IPS DF 4.7 (cell line): Measurements from ENCODE around the gene KCND1.
"Not testable (repeated sequence)": the region's sequence is repeated elsewhere in the genome, so short reads cannot be mapped to it uniquely, and the experiment has no call there.

Experiments
- DNase-seq: peaks from one replicate; pipeline ENCODE4 v3.0.0-alpha.2; 2013; ENCODE audit warnings: low spot score; ENCODE audit errors: extremely low read depth

KCND1 gene

DNA sequence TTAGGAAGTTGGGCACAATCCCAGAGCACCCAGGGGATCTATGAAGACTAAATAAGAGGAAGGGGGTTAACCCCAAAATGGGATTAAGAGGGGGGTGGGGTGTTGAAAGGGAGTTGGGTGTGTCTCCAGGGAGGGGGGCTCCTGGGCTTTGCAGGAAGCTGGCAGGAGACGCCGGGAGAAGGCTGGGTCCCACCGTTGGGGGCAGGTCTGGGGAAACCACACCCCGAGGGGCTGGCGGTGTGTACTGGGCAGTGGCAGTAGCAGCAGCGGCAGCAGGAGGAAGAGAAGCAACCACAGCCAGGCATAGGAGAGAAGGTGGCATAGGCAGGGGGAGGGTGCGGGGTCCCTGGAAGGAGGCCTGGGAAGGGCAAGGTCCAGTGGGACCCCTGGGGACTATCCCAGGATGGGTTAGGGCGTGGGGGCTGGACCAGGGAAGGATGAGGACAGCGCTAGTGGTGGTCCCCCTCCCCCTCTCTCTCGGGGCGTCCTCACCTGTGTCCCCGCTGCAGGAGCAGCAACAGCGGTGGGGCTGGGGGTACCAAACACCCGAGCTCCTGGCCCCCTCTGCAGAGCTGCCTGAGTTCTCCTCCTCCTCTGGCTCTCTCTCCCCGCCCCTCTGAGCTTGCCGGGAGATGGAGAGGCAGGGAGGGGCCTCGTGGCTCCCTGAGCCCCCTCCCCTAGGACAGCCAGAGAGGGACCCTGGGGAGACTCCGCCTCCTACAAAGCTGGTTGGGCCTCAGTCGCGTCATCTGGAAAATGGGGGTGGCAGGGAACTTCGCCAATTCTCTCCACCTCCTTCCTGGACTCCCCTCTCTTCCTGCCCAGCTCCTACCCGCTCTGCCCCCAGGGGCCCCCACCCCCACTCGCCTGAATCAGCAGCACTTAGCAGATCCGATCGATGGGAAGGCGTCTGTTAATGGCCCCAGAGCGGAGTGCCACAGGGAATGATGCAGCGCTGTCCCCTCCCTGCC is at the start of gene KCND1:
Gene KCND1, minus strand, starts transcription at position 596 of the 971 bp plus-strand sequence. CDS start 1,573 bp downstream, outside the sequence.
- DNase-seq, result no peak

DNA sequence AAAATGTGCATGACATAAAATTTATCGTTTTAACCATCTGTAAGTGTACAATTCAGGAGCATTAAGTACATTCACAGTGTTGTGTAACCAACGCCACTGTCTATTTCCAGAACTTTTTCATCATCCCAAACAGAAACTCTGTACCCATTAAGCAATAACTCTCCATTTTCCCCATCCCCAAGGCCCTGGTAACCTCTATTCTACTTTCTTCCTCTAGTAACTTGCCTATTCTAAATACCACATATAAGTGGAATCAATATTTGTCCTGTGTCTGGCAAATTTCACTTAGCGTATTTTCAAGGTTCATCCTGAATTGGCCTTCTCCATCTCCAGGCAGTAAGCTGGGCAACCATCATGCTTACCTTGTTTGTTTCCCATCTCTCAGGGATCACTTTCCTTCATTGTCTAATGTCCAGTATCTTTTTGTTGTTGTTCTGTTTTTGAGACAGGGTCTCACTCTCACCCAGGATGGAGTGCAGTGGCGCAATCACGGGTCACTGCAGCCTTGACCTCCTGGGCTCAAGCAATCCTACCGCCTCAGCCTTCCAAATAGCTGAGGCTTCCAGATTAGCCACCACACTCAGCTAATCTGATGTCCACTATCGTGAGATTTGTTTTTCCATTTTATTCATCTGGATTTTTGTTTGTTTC is 48.1 kb upstream of the KCND1 start:
- DNase-seq, result no peak

DNA sequence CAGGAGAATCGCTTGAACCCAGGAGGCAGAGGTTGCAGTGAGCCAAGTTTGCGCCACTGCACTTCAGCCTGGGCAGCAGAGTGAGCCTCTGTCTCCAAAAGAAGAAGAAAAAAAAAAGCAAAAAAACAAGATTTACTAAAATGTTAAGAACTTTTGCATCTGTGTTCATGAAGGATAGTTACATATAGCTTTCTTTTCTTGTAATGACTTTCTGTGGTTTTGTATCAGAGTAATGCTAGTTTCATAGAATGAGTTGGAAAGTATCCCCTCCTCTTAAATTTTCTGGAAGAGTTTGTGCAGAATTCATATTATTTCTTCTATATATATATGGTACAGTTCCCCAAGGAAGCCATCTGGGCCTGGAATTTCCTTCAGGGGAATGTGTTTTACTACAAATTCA is 47.4 kb upstream of the KCND1 start:
- DNase-seq, result no peak

DNA sequence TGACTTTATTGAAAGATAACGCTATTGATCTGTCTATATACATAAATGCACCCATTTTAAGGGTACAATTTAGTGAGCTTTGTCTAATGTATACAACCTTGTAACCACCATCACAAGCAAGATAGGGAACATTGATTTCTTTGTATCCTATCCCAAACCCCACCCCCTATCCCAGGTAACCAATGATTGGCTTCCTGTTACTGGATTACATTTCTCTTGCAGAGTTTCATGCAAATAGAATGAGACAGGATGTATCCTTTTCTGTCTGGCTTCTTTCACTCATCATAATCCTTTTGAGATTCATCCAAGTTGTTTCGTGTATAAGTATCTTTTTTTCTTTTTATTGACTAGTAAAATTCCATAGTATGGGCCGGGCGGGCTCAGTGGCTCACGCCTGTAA is 32.1 kb upstream of the KCND1 start:
- no peak for DNase-seq

DNA sequence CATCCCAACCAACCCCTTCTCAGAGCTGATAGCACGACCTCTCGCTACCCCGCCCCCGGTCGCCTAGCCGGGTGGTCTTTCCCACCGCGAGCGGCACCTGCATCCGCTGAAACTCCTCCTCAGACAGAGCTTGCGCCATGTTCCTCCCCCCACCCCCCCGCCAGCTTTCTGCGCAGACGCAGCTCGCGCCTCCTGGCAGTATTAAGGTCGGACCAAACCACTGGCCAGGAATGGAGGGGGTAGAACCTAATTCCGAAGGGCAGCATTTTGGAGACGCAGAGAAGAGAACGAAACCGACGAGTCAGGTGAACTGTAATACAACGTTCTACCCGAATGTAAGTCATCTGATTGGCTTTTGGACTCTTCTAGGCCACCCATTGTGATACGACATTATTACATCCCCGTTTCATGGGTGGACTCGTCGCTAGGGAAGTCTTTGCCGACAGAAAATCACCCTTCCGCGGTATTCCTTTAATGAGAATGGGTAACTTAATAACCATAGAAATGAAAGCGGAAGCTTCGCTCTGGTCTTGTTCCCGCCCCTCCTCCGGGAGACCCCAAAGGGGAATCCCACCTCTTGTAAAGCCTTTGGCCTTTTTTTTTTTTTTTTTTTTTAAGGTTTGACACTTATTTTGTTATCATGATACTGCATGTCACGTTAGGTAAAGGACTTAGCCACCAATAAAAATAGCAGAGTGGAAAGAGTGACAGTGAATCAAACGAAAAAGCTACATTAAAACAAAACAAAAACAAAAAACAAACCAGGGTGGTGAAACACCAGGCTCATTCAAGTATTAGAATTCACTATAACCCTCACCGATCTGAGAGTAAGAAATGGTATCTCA is 30.7 kb upstream of the KCND1 start, which contains the start of gene GRIPAP1:
Gene GRIPAP1, minus strand, starts transcription at position 174 of the 845 bp plus-strand sequence. Its CDS starts 35 bp downstream, at position 139.
- no peak for DNase-seq

DNA sequence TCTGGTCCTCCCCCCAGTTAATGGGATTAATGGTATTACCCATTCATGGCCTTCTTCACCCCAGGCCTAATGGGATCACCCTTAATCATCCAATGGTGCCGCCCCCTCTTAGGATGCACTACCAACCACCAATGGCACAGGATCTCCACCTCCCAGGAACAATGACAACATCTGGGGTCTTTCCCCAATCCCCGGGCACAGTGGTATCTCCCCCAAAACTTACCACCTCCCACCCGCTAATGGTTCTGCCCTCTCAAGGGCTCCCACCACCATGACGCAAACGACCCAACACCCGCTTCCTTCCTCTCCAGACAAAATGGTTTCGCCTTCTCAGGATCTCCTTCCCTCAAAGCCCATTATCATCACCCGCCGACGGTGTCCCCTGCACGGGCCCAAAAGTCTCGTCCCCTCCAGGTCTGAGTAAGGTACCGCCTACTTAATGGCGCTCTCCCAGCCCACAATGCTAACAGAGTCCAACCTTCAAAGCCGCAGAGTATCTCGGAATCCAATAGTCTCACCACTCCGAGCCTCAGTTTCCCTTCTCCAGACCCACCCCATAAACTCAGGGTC is 30.0 kb upstream of the KCND1 start:
- DNase-seq, result no peak

DNA sequence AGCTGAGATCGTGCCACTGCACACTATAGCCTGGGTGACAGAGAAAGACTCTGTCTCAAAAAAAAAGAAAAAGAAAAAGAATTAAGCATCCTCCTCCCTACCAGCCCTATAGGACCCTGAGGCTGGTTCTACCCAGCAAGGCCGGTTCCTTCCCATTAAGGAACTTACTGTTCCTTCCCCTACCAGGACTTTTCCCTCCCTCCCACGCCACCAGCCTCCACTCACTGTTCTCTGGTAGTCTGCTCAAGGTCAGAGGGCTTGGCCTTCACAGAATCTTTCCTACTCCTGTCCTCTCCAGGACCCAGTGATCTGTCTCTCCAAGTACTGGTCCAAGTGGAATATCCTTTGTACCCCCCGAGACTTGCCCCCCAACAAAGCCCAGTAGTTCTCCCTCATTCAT is 29.0 kb upstream of the KCND1 start:
- DNase-seq, result no peak

DNA sequence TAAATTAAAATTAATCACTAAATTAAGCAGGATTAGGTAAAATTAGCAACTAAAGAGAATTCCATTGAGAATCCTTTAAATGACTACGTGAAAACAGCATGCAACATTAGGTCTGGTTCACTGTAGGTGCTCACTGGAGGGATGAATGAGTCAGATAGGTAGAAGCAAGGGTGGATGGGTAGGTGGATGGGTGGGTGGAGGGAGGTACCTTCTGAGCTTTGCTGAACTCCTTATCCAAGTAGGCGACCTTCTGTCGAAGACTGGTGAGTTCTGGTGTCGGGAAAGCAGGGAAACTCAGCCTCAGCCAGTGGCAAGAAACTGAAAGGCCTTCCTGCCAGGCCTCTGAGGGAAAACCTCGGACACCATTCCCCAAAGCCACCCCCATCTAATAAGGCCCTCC is 27.4 kb upstream of the KCND1 start:
- DNase-seq, result no peak

DNA sequence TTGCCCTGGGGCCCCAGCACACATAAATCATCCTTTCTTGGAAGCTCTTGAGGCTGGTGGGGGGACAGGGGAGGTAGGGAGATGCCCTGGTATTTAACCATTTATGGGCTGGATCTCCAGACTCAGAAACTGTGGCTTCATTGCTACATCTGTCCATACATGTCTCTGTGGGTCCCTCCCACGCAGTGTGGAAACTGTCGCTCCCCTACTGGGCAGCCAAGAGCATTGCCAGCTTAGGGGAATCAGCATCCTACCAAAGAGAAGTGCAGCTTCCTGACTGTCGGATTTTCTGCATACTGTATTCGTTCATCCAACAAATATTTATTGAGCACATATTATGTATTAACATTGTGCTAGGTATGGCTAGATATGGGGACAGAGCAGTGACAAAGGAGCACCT is 26.7 kb upstream of the KCND1 start:
- DNase-seq, result no peak

DNA sequence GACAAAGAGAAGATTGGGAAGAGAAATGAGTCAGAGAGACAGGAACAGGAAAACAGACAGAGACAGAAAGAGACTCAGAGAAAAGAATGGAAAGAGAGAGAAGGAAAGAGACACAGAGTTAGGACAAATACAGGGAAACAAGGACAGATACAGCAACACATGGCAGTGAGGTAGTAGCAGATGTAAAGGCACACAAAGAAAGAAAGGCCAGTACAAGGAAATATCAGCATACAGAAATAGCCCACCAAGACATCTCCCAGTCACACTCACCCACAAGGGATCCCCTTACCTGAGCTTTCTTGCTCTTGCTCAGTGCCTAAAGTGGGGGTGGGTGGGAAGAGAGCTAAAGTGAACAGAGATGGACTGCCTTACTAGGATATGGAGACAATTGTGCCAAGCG is 26.2 kb upstream of the KCND1 start:
- no peak for DNase-seq

DNA sequence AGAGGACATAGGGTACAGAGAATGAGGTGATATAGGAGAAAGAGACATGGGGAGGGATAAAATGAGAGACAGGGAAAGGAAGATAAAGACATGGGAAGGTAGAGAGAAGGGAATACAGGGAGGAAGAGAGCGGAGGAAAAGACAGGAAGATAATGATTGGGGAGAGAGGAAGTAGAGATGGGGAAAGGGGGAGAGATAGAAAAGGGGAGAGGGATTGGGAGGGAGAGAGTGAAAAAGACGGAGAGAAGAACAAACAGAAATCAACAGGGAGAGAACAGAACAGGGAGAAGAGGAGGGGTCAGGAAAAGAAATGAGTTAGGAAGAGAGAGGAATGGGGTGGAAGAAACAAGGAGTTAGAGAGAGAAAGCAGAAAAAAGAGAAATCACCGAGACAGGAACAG is 25.8 kb upstream of the KCND1 start:
- no peak for DNase-seq

DNA sequence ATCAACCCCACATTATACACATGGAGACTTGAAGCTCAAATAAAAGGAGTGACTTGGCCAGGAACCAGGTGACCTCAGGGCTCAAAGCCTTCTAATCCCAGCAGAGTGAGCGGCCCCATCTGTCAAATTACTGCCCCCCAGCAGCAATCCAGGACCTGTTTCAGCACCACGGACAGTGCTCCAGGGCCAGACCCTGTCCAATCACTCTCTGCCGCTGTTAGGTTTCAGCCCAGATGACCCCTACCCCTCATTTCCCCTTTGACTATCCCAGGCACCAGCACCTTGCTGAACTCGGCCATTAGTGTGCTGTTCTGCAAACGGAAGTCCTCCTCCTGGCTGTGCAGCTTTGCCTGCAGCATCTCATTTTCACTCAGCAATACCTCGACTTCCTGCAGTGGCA is 25.3 kb upstream of the KCND1 start:
- DNase-seq, result no peak

DNA sequence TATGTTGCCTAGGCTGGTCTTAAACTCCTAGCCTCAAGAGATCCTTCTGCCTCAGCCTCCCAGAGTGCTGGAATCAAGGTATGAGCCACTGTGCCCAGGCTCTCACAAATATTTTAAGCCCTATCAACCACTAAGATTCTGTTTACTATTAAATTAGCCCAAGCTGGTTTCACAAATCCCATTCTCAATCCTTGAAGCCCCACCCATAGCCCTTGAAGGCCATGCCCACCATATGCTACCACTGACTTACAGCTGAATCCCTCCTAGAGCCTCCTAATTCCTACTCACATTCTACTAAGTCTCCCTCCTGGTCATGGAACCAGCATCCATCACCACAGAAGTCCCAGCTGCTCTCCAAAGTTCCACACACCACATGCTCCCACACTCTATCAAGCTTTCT is 20.7 kb upstream of the KCND1 start:
- no peak for DNase-seq

DNA sequence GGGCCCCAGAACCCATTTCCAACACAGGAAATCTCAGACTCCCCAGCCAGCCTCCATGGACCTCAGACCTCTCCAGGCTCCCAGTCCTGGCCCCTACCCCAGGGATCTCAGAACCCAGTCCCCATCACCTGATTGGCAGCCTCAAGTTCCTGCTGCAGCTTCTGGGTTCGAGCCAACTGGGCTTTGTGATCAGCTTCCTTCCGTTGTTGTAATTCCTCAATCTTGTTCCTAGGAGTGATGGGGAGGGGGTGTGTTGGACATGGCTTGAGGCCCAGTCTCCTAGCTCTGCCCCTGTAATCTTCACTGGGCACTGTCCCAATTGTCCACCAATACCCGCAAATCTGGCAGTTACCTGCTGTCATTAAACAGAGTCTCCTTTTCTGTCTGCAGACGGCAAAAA is 17.8 kb upstream of the KCND1 start:
- no peak for DNase-seq

DNA sequence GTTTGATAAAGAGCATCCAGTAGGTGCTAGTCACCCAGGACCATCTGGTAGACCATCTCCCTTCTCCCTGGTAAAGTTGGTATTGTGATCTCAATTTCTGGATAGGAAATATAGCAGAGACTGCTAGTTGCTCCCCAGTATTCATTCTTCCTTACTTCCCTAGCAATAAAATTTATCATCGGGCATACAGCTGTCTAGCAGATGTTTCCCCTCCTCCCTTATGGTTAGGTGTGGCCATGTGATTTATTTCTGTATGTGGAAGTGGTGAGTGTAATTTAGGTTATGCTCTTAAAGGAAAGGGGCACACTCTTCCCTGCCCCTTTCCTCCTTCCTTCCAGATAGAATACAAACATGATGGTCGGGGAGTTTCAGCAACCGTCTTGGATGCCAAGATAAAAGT is 12.3 kb upstream of the KCND1 start:
- no peak for DNase-seq

DNA sequence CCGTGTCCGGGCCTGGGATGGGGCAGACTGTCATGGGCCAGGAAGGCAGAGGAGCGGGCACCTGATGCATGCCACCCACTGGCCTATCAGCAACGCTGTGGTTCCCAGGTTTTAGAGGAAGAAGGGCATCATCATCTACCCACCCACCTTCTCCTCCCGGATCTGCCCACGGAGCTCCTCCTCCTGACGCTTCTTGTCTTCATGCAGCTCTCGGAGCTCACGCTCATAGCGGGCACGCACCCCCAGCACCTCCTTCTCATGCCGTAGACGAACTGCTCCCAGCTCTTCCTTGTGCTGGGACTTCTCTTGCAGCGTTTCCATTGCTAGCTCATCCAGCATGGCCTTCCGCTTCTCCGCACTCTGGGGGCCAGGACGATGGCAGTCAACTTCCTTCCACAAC is 11.4 kb upstream of the KCND1 start:
- DNase-seq, result no peak

DNA sequence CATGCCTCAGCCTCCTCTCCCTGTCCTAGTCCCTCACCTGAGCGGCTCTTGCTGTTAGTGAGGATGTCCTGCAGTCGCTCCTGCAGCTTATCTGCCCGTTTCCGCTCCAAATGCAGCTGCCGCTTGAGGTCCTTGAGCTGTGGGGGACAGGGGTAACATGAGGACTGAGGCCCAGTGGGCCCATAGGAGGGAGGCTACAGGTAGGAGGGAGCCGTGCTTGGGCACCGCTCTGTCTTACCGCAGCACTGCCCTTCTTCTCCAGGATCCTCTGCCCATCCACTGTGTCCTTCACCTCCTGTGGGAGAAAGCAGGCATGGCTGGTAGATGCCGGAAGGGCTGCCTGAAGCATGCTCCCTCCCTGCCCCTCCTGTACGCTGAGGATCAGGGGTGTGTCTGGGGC is 9.5 kb upstream of the KCND1 start:
- DNase-seq, result no peak

DNA sequence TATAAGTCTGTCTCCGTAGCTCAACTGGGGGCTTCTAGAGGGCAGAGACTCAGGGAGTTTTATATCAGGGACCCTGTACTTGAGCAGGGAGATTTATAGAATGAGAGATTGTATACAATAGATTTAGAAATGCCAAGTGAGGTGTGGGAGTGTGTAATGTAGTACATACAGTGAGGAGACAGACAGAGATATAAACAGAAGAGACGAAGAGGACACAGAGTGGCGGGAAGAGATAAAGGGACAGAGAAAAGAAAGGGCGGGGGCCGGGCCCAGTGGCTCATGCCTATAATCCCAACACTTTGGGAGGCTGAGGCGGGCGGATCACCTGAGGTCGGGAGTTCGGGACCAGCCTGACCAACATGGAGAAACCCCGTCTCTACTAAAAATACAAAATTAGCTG is 8.7 kb upstream of the KCND1 start:
- not testable (repeated sequence) for DNase-seq

DNA sequence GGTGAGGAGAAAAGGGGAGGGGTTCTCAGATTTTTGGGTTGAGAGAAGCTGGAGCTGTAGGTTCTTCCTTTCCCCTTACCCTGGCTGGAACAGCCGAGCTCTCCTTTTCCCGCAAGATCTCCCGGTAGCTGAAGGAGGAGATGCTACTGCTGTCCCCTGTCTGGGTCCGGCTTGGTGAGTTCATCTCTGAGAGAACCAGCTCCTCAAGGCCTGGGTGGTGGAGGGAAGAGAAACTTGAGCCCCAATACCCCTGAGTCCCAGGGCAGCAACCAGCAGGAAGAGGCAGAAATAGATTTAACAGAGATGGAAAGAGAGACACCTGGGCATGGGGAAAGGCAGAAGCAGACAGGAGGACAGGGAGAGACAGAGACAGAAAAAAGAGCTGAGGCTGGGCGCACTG is 6.6 kb upstream of the KCND1 start:
- no peak for DNase-seq

DNA sequence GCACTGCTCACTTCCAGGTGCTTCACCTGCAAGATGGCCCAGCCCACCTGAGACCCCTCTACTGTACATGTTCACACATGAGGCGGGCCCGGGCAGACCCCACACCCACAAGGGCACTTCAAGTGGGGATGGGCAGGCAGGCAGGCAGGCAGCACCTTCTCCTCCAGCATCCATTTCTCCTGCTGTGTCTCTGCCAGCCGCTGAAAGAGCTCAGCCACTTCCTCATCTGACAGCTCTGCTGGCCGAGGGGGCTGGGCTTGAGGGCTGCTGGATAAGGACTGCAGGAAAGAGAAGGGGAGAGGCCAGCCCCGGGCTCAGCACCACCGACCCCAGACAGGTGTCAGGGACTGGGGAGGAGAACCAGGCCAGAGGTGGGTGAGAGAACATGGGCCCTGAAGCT is 4.4 kb upstream of the KCND1 start:
- no peak for DNase-seq

DNA sequence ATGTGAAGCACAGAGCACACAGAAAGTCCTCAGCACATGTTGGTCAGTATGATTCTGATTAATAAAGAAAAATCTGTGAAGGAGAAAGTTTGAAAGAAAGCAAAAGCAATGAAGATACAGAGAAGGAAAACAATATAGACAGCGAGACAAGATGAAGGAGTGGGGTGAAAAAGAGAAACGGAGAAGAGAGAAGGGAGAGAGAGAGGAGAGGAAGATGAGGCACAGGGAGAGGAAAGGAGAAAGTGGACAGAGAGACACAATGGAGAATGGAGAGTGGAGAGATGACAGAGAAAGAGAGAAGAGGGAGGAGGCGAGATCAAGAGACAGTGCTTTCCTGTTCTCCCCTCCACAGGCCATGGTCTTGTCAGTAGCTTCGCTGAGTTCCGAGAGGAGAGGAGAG is 3.9 kb upstream of the KCND1 start:
- no peak for DNase-seq
